HCT116 (cell line): ENCODE measurements around the gene KCNJ1. TPM values are rescaled to one million over a fixed set of nuclear protein-coding genes. Genes with fewer than 3 reads are reported as not detected.

ENCODE experiments used
- ATAC-seq: fragments of 200-7000 bp; cut with Tn5 transposase; 2 replicates; pipeline ENCODE4 v1.9.1; 2020; ENCODE audit warnings: mild to moderate bottlenecking, moderate library complexity
- BruUV-seq: library from RNA; stranded (reverse); fragments of 400-500 nt; replicated peaks from 2 replicates; lab custom pipeline; 2021; lab: Mats Ljungman, UMichigan
- CTCF ChIA-PET: fragments of 300-600 bp; sonication (Branson Sonifier 250); formaldehyde crosslinking; loops from one replicate; lab custom pipeline; 2021; ENCODE audit warnings: antibody characterized with exemption; lab: Charles Lee
- POLR2A ChIA-PET: fragments of 300-600, 350-600 bp; sonication (Branson Sonifier 250); formaldehyde crosslinking; loops from one replicate; lab custom pipeline; 2021; ENCODE audit warnings: antibody characterized with exemption; lab: Charles Lee
- RAD21 ChIA-PET, 2 experiments: fragments of 300-600 bp; sonication (Branson Sonifier 250); formaldehyde crosslinking; loops; one replicate each; lab custom pipeline; 2023; ENCODE audit warnings: low total read pairs in 2 of 2; ENCODE audit not compliant: uncharacterized antibody in 2 of 2, unreplicated experiment in 2 of 2, low non-redundant PET in 1 of 2; lab: Charles Lee
- DNase-seq: peaks from one replicate; pipeline ENCODE4 v3.0.0-alpha.2; 2010; ENCODE audit warnings: low read depth, low spot score
- H2AFZ ChIP-seq: fragments of 200-600 bp; shearing (Covaris generic), sonication (generic); 2 replicates; pipeline ENCODE4 v1.6.1; 2017; ENCODE audit warnings: low read depth, mixed run types, mixed read lengths, antibody characterized with exemption, low read length; ENCODE audit not compliant: poor library complexity, severe bottlenecking
- H3K27ac ChIP-seq: 2 replicates; pipeline ENCODE4 v1.5.1; 2012; ENCODE audit warnings: low read depth, low read length
- H3K27me3 ChIP-seq: fragments of 200-600 bp; sonication (generic); 2 replicates; pipeline ENCODE4 v1.6.1; 2016; ENCODE audit warnings: mixed run types, low read length, mixed read lengths; ENCODE audit not compliant: insufficient read depth
- H3K36me3 ChIP-seq, 2 experiments: fragments of 200-500 bp in 1 of 2; fragments of 200-600 bp in 1 of 2; sonication (Bioruptor generic) in 1 of 2; sonication (generic) in 1 of 2; 2 replicates each; pipeline versions ENCODE4 v1.5.1 to v1.6.1; 2014 to 2016; ENCODE audit warnings: low read length in 2 of 2, inconsistent platforms in 1 of 2, mixed read lengths in 1 of 2, mixed run types in 1 of 2; ENCODE audit not compliant: insufficient read depth in 2 of 2, control insufficient read depth in 1 of 2
- H3K4me1 ChIP-seq, 2 experiments: fragments of 200-600 bp in 1 of 2; sonication (generic) in 1 of 2; 2 replicates each; pipeline versions ENCODE4 v1.5.1 to v1.6.1; 2012 to 2017; ENCODE audit warnings: low read length in 2 of 2, inconsistent platforms in 1 of 2, mild to moderate bottlenecking in 1 of 2, mixed read lengths in 1 of 2, mixed run types in 1 of 2, moderate library complexity in 1 of 2; ENCODE audit not compliant: insufficient read depth in 2 of 2, control insufficient read depth in 1 of 2
- H3K4me2 ChIP-seq: fragments of 200-600 bp; sonication (generic); 2 replicates; pipeline ENCODE4 v1.6.1; 2017; ENCODE audit warnings: mixed run types, low read length, mixed read lengths
- H3K4me3 ChIP-seq, 2 experiments: fragments of 200-600 bp in 1 of 2; sonication (generic) in 1 of 2; replicated peaks in 1 of 2; 2 replicates each; pipeline ENCODE4 v1.5.1; 2011 to 2016; ENCODE audit warnings: low read length in 2 of 2, control low read depth in 1 of 2, low read depth in 1 of 2, mild to moderate bottlenecking in 1 of 2, mixed read lengths in 1 of 2, mixed run types in 1 of 2
- H3K79me2 ChIP-seq: fragments of 200-600 bp; sonication (generic); 2 replicates; pipeline ENCODE4 v1.6.1; 2017; ENCODE audit warnings: mild to moderate bottlenecking, mixed run types, low read length, moderate library complexity, mixed read lengths; ENCODE audit not compliant: insufficient read depth
- H3K9ac ChIP-seq: fragments of 200-600 bp; sonication (generic); 2 replicates; pipeline ENCODE4 v1.6.1; 2016; ENCODE audit warnings: low read length, mixed read lengths
- H3K9me2 ChIP-seq: fragments of 200-600 bp; sonication (generic), shearing (Covaris generic); 2 replicates; pipeline ENCODE4 v1.6.1; 2017; ENCODE audit warnings: mixed run types, mild to moderate bottlenecking, moderate library complexity; ENCODE audit not compliant: insufficient read depth
- H3K9me3 ChIP-seq, 2 experiments: fragments of 200-500 bp in 1 of 2; fragments of 200-600 bp in 1 of 2; sonication (Bioruptor generic) in 1 of 2; sonication (generic) in 1 of 2; 2 replicates each; pipeline ENCODE4 v1.6.1; 2014 to 2017; ENCODE audit warnings: low read length in 2 of 2, mixed read lengths in 2 of 2, inconsistent platforms in 1 of 2, low read depth in 1 of 2, mild to moderate bottlenecking in 1 of 2, mixed run types in 1 of 2, moderate library complexity in 1 of 2; ENCODE audit not compliant: control insufficient read depth in 1 of 2, insufficient read depth in 1 of 2
- H4K20me1 ChIP-seq: fragments of 200-600 bp; sonication (generic), shearing (Covaris generic); 2 replicates; pipeline ENCODE4 v1.6.1; 2017; ENCODE audit warnings: mixed run types, mild to moderate bottlenecking, moderate library complexity; ENCODE audit not compliant: insufficient read depth
- CBX3 ChIP-seq: IDR thresholded peaks from 2 replicates; pipeline ENCODE4 v1.6.1; 2012; ENCODE audit warnings: low read depth
- EGR1 ChIP-seq: IDR thresholded peaks from 2 replicates; pipeline ENCODE4 v1.6.1; 2012; ENCODE audit warnings: low read depth
- ELF1 ChIP-seq: IDR thresholded peaks from 2 replicates; pipeline ENCODE4 v1.6.1; 2012; ENCODE audit warnings: low read depth, borderline replicate concordance
- EZH2 ChIP-seq: fragments of 200-600 bp; sonication (generic); IDR thresholded peaks from 2 replicates; pipeline ENCODE4 v1.6.1; 2017; ENCODE audit warnings: antibody characterized with exemption, mixed run types
- FOSL1 ChIP-seq: IDR thresholded peaks from 2 replicates; pipeline ENCODE4 v1.6.1; 2012; ENCODE audit warnings: low read depth
- JUND ChIP-seq: IDR thresholded peaks from 2 replicates; pipeline ENCODE4 v1.6.1; 2012
- POLR2A ChIP-seq: IDR thresholded peaks from 2 replicates; pipeline ENCODE4 v1.7.0; 2011; ENCODE audit warnings: borderline replicate concordance; ENCODE audit not compliant: insufficient read depth, insufficient read length; ENCODE audit errors: extremely low read depth
- SIN3A ChIP-seq: IDR thresholded peaks from 2 replicates; pipeline ENCODE4 v1.6.1; 2012; ENCODE audit warnings: low read depth
- TCF7L2 ChIP-seq: IDR thresholded peaks from 2 replicates; pipeline ENCODE4 v1.7.0; 2011; ENCODE audit warnings: borderline replicate concordance, inconsistent platforms; ENCODE audit not compliant: insufficient read depth, insufficient read length; ENCODE audit errors: extremely low read depth
- YY1 ChIP-seq: IDR thresholded peaks from 2 replicates; pipeline ENCODE4 v1.6.1; 2011; ENCODE audit warnings: low read length, low read depth, moderate library complexity, mild to moderate bottlenecking; ENCODE audit not compliant: insufficient replicate concordance; ENCODE audit errors: extremely low read depth
- ZFX ChIP-seq: fragments of 450-650 bp; IDR thresholded peaks from 2 replicates; pipeline ENCODE4 v1.6.1; 2017
- ZNF274 ChIP-seq: fragments of 200-500 bp; sonication (Bioruptor generic); IDR thresholded peaks from 2 replicates; pipeline ENCODE4 v1.6.1; 2014; ENCODE audit warnings: mild to moderate bottlenecking, low read depth, low read length, inconsistent platforms
- intact Hi-C: fragments of 100-400 bp; cut with micrococcal nuclease; formaldehyde crosslinking; loops from 2 replicates; pipeline ENCODE4 v1.10.0; 2022
- total RNA-seq: library from RNA; stranded (reverse); gene quantifications from one replicate; pipeline ENCODE4 v1.2.1, GENCODE V29; 2021; ENCODE audit not compliant: unreplicated experiment
- TF ChIP-seq, protein P1 (sequence below): IDR thresholded peaks from 2 replicates; pipeline ENCODE4 v1.6.1; 2012

Gene KCNJ1
- total RNA-seq, 1 experiment from 2014 or later = 0.15 TPM

DNA sequence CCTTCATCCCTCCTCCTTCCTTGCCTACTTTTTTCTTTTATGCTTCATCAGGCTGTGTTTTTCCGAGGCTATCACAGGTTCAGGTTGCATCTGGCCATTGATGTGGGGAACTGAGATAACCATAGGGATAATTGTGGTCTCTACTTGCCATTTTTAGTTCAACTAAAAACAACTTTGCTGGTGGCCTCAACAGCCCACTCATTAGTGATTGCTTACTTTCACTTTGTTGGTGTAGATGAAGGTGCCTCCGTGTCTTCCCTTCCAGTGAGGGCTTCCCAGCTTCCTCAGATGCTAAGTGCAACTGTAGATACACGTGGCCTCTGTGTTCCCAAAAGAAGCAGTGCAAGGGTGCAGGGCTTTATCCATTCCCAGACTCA lies 35.0 kb downstream of the KCNJ1 start:
- no peak overlapping the region for H2AFZ ChIP-seq
- ChIA-PET RAD21 (no interaction called here), POLR2A (no interaction called here), CTCF (interaction anchor here (1.4 to 2.8 kb wide), 6 partner anchors 12 to 674 kb away, joined by 3 to 24 read pairs (median 10); no protein-coding TSS in a partner anchor)
- H3K9ac ChIP-seq = no peak overlapping the region
- ATAC-seq (no peak), DNase-seq (no peak)
- no TSS peak for BruUV-seq
- H3K79me2 ChIP-seq = no peaks in the 10 kb centered on the region
- intact Hi-C loops = loop anchor here (5.0 kb wide), 1 partner anchor 540 kb away; no protein-coding TSS in a partner anchor
- H3K4me3 ChIP-seq = no peak overlapping the region
- TF ChIP-seq SIN3A (no peak), EZH2 (no peak), JUND (no peak), YY1 (no peak), ZFX (no peak), ZNF274 (no peak), FOSL1 (no peak), EGR1 (no peak), POLR2A (no peak), ELF1 (no peak), TCF7L2 (no peak), CBX3 (no peak)
- TF ChIP-seq, protein P1, sequence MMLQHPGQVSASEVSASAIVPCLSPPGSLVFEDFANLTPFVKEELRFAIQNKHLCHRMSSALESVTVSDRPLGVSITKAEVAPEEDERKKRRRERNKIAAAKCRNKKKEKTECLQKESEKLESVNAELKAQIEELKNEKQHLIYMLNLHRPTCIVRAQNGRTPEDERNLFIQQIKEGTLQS = no peak
- no peaks in the 10 kb centered on the region; the same call in 1 of the 2 replicates for H3K27me3 ChIP-seq
- no peak overlapping the region for H3K27ac ChIP-seq
- no peaks in the 10 kb centered on the region for H3K9me2 ChIP-seq
- no peaks in the 10 kb centered on the region for H3K4me1 ChIP-seq
- H3K4me2 ChIP-seq = 0 out of 2 replicates have a peak overlapping the region, but pooled peaks have one; percentile 19
- H3K9me3 ChIP-seq = no peaks in the 10 kb centered on the region
- no peaks in the 10 kb centered on the region for H3K36me3 ChIP-seq
- H4K20me1 ChIP-seq = no peaks in the 10 kb centered on the region
